HG02973 (cell line): ENCODE measurements around the gene RBM38.

Source experiments
- ATAC-seq: cut with Tn5 transposase; IDR thresholded peaks from one replicate; pipeline ENCODE4 v1.9.1; 2021; ENCODE audit warnings: moderate library complexity; ENCODE audit not compliant: unreplicated experiment

The RBM38 gene

DNA sequence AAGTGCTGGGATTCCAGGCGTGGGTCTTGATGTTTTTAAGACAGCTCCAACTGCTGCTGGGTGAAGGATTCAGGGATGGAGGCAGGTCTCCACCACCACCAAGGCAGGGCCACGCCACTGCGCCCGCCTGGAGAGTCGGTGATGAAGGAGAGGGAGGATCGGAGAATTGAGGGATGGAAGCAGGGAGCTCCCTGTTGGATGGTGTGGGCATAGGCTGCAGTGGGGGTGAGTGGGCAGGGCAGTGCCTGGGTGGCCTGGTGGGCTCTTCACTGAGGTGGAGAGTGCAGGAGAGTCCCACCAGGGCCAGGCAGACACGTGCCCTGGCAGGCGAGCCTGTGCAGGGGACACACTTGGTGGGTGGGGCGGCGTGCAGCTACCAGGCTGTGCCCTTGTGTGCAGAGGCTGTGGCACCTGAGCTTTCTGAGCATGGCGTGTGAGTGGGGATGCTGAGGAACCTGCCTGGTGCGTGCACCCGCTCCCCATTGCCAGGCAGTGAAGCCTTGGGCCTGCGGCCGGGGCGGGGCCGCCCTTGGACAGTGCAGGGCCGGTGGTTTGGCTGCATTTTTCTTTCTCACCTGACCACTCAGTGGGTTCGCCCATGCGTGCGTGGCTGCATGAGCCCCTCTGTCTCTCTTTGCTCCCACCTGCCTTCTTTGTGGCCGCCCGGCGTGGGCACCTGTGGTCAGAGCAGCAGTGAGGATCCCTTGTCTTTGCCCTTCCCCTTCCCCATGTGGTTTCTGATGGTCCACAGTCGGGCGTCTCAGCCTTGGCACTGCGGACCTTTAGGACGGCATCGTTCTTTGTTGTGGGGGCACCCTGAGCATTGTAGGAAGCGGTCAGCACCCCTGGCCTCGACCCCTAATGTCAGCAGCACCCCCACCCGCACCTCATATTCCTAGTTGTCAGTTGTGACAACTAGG is 11.3 kb downstream of the RBM38 start:
- ATAC-seq: no peak

DNA sequence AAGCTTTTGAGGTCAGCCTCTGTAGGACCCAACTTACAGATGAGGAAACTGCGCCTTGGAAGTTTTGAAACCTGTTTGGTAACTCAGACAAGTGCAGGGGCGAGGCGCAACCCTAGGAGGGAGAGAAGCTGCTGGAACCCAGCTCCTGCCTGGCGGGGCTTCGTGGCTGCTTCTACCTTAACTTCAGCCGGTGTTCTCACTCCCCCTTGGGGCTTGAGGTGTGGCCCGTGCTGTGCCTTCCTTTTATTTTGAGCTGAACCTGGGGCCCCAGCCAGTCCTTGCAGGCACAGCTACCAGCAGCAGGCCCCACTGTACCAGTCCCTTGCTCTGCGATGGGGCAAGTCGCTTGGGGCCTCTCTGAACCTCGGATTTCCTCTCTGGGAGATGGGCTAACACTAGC is 12.0 kb downstream of the RBM38 start:
- no peak for ATAC-seq

DNA sequence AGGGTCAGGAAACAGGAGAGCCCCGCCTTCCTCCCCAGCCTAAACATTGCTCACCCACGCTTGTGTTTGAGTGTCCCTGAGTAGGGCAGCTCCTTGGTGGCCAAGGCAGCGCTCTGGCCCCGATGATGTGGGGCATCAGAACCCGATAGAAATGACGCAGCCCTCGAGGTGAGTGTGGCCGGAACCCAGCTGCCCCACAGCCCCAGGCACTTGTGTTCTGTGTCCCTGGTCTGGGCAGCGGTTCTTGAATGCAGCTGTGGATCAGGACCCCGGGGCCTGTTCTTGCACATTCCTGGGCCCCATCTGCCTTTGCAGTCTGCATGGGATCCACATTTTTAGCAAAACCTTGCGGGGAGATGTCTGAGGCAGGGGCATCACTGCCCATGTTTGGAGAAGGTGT is 12.8 kb downstream of the RBM38 start:
- no peak for ATAC-seq

DNA sequence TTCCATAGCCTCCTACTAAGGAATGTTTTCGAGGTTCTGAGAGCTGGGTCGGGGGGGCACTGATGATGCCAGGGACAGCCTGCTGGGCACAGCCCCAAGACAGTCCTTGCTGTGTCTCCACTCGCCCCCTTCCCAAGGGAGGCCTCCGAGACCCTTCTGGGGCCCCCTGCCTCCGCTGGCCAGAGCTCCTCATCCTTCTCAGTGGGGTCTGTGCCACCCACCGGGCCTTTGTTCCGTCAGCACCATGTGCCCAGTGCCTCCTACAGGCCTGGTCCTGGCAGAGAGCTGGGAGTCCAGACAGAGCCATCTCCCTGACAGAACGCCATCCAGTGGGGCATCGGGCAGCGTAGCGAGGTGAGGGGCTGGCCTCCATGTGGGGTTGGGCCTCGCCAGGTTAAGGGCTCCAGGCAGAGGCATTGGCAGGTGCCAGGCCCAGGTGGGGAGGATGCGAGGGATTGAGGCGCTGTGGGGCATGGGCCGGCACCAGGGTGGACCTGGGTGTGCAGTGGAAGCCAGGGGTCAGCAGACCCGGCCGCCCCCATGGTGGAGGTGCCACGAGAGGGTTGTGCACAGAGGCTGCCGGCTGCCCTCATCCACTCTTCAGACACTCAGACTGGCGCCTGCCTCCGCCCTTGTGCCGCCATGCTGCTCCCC is 13.3 kb downstream of the RBM38 start:
- ATAC-seq: no peak

DNA sequence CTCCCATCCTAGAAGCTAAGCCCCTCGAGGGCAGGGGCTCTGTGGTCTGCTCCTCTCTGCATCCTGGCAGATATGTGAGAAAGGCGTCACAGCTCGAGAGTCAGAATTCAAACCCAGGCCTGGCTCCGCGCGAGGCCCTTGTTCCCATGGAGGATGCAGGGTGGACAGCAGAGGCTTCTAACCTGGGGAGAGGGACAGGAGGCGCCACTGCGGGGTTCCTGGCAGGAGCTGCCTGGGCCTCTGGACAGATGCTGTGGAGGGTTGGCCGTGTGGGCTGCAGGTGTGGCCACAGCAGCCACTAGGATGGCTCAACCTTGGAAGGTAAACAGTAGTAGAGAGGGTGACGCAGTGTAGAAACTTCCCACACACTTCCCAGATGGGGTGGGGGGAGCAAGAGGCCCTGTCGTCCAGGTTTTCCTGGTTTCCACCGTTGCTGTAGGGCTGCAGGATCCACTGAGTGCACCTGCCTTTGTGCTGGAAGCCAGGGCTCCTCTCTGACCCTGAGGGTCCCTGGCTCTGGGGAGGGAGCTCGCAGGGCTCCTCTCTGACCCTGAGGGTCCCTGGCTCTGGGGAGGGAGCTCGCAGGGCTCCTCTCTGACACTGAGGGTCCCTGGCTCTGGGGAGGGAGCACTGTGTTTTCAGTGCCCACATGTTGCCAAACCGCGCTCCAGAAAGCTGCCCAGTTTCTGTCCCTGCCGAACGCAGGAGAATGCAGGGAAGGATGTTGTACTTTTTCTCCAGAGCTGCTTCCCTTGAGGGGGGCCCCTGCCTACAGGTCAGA is 14.2 kb downstream of the RBM38 start:
- no peak for ATAC-seq

DNA sequence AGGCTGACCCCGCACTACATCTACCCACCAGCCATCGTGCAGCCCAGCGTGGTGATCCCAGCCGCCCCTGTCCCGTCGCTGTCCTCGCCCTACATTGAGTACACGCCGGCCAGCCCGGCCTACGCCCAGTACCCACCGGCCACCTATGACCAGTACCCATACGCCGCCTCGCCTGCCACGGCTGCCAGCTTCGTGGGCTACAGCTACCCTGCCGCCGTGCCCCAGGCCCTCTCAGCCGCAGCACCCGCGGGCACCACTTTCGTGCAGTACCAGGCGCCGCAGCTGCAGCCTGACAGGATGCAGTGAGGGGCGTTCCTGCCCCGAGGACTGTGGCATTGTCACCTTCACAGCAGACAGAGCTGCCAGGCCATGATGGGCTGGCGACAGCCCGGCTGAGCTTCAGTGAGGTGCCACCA is 16.4 kb downstream of the RBM38 start:
- ATAC-seq: no peak

DNA sequence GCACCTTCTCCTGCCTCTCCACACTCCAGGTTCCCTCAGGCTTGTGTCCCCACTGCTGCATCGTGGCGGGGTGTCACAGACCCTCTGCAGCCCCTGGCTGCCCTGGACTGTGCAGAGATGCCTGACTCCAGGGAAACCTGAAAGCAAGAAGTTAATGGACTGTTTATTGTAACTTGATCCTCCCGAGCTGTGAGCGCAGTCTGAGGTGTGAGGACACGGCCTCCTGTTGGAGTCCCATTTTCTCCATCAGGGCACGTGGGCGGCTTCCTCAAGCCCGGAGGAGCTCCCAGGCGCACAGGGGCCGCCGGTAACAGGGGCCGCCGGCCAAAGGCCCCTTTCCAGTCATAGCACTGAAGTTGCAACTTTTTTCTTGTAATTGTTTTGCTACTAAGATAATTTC is 16.9 kb downstream of the RBM38 start:
- ATAC-seq: no peak

DNA sequence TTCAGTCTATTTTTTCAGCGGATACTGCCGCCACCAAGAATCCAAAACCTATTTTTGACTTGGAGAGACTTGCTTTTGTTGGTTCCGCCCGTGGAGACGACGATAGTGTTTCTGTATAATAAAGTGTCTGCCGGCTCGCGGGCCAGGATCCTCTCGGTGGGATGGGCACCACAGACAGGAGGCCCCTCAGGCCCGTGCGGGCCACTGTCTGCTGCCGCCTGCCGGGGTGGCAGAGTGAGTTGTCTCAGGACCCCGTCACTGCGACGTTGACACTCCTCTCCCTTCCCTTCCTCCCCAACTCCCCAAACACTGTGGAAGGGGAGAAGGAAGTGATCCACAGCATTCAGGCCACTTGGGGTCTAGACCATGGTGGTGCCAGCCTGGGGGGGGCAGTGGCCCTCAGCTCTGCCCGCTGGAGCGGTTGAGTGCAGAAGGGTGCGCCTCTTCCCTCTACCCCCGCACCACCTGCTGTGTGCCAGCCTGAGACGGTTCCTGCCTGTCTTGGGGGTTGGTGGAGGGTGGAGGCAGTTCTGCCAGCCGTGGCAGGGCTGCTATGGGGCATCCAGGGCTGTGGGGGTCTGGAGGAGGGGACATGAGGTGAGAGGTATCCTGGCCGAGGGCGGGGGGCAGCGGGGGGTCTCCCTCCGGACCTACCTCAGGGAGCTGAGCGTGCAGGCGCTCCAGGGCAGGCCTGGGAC is 17.5 kb downstream of the RBM38 start:
- no peak for ATAC-seq

DNA sequence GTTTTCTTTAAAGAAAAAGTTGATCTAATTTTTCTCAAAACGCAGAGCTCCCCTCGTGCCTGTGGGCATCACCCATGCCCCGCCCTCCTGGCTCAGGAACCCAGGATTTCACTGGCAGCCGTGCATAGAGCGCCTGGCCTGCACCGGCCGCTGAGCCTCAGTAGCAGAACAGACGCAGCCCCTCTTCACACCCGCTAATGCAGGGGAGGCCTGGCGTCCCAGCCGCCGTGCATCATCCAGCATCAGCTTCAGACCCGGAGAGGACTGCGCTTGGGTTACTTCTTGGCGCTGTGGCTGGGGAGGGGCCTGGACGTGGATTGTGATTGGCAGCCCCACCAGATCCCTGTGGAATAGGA is 18.1 kb downstream of the RBM38 start:
- no peak for ATAC-seq

DNA sequence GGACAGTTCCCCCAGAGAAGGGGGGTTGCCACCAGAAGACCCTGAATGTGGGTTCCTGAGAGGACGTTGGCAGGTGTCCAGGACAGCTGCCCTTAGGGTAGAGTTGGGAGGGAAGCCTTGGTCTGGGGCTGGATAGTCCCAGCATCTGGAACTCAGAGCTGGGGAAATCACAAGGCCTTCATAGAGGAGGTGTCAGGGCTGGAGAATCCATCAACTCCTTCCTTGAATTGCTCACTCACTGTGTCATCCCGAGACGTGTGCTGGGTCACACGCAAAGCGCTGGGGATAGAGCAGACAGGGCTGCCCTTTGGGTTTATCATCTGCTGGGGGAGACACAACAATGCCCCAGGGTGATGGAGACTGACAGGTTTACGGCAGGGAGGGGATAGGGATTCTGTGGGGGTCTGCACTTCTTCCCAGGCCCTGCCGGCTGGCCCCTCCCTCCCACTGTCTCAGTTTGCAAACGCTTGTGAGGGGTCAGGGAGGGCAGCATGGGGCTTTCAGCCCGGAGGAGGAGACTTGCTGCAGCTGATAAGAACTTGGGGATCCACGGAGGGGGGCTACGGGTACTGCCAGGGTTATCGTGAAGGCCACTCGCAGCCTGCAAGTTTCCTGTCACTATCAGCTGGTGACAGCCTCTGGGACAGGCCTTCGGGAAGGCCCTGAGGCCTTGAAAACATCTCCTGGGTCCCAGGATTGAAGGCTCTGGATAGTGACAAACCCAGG is 18.6 kb downstream of the RBM38 start:
- ATAC-seq: no peak

DNA sequence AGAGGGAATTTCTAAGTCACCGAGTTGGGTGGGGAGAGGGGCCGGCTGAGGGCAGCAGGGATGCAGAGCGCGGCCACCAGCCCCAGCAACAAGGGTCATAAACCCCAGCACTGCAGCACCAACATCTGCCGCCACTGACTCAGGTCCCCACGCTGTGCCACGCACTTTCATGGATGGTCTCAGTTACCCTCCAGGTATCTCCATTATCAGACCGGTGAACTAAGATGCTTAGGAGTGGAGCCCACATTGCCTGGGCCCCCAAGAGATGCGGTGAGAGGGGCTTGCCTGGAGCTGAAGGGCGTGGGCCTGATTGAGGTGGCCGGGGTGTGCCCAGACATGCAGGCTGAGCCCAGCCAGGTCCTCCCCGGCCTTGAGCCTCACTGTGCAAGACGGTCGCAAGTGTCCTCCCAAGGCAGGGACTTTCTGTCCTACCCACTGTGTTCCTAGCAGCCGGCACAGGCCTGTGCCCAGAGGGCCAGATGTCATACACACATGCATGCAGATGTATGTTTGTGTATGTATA is 19.3 kb downstream of the RBM38 start:
- ATAC-seq: no peak

DNA sequence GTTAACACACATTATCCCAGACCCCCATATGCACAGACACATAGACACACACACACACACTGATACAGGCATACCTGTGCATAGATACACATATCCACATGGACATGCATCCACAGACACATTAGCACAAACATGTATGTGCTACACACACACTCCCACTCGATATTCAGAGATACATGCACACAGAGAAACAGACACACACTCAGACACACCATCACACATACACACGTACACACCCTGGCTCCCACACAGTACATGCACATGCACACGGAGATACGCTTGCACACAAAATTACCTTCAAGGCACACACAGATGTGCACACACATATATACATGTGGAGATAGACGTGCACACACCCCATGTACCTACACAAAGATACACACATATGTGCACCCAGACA is 19.7 kb downstream of the RBM38 start:
- ATAC-seq: no peak

DNA sequence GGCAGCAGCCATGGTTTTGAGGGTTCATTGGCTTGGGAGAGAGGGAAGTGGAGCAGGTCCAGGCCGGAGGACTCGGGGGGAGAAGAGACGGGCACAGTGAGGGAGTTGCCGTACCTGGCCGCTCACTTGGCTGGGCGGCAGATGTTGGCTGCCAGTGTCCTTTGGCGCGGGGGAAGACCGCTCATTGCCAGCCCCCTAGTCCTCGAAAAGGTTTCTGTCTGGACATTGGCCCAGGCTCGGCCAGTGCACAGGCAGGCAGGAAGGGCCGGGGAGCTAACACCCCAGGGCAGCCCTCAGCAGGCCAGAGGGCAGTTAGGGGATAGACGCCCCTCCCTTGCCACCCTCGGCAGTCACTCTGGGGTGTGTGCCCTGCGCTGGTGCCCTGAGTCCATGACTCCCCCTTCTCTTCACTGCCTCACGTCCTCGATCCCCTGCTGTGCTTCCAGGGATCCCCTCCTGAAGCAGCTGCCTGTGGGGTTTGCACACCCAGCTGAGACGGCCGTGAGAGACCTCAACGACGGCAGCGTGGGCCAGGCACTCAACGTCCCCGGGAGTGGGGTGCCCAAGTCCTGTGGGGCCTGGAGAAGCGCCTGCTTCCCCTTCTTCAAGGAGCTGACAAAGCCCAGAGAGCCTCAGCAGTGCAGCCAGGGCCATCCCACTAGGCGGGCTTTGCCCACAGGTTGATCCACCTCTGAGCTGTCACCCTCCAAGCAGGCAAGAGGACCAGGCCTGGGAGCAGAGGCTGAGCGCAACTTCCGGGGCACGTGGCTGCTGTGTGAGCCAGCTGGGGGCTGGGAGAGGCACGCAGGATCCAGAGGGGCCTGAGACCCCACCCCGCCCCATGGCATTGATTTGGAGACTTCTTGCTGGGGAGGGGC is 20.4 kb downstream of the RBM38 start:
- ATAC-seq: no peak

DNA sequence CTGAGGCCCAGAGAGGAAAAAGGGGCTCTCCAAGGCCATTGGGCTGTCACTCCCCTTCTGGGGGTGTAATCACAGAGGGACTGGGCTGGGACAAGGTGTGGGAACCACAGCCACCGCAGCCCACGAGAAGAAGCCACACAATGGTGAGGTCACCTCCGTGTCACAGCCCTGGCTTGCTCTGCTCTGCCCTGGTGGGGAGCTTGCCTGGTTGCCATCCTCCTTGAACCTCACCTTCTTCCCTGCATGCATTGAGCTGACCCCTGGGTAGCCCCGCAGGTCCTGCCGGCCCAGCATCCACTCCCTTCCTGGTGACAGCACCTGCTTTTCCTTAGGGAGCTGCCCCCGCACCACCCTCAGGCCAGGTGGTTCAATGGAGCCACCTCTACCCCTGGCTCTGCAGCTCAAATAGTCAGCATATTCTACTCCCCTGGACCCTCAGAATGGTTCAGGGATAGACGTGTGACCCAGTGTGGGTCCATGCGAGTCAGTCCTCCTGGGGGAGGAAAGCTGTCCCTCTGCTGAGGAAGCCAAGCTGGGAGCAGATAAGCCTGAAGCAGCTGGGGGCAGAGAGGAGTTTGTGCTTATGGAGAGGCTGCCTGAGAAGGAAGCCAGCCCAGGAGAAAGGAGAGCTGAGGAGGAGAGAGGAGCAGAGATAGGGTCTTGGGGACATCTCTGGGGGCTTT is 21.3 kb downstream of the RBM38 start:
- ATAC-seq: no peak

DNA sequence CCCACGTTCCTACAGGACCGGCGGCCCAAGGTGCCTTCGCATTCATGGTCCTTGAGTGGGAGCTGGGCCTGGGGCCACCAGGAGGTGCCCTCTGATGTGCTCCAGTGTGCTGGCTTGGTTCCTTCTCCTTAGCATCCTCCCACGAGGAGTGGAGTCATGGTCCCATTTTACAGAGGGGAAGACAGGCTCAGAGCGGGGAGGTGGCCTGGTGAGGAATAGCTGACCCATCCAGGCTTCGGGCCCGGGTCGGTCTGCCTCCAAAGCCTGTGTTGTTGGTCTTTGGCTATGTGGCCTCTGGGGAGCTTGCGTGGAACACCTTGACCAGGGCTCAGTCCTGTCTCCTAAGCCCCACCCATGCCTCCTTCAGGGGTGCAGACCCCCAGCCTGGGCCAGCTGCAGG is 22.8 kb downstream of the RBM38 start:
- no peak for ATAC-seq

DNA sequence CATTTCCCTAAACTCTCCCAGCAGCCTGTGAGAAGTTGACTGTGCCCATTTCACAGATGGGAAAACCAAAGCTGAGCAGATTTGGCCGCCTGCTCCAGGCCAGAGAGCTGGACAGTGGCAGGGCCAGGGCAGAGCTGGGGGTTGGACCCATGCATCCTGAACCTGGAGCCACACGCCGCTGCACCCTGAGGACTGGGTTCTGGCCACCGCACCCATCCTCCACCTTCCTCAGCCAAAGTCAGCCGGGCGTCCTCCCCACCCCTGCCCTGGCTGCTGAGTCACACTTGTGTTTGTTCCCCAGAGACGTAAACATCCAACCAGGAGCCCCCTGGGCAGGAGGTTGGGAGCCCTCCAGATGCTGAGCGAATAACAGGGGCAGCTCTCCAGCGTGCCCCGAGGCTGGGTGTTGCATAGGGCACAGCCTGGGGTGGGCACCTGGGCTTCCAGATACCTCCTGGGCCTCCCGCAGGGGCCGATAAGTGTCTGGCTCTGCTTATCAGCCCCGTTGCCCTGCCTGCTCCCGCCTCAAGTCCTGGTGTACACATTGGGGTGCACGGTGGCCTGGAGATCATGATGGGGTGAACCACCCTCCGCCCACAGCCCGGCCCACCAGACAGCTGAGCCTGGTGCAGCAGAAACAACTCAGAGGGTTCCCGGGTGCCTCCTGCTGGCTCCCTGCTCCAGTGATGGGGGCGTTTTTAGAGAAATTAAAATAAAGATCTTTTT is 23.8 kb downstream of the RBM38 start:
- ATAC-seq: no peak

DNA sequence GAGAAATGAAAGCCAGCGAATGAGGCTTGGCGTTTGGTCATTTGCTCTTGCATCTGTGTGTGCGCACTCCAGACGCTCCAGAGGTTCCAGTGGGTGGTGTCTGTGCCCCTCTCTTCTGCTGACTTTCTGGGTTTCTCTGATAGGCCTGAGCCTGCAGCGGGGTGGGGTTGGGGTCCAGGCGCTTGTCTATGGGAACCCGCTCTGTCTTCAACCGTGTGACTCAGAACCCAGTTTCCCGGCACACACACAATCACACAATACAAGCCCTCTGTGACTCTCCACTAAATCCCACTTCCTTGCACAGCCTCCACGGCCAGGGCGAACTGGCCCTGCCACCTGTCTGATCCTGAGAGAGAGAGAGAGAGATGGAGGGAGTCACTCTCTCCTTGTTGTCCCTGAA is 24.6 kb downstream of the RBM38 start:
- ATAC-seq: no peak
